ENCODE results near the gene CLMP.
A peak's percentile ranks its signal among the peaks of the same experiment; 100 is the strongest.

Gene CLMP

DNA sequence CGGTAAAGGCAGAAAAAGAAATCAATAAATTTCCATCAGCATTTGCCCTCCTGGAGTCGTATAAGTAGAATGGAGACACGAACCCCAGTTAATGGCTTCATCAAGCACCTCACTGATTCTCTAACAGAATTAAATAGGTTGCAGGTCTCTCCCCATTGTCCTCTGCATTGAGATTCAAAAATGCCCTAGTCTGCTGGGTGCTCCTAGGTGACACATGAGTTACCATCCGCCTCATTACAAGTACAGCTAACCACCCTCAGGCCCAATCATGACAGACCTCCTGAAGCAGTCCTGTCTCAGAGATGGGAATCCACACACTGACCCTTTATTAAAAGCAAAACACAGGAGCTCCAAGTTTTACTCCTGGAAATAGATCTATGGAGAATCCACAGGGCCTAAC is 164.5 kb downstream of the CLMP start:
- no peak overlapping the region for H3K4me3 ChIP-seq (ENCODE audit: low read depth, low read length)
- TF ChIP-seq, protein P1, sequence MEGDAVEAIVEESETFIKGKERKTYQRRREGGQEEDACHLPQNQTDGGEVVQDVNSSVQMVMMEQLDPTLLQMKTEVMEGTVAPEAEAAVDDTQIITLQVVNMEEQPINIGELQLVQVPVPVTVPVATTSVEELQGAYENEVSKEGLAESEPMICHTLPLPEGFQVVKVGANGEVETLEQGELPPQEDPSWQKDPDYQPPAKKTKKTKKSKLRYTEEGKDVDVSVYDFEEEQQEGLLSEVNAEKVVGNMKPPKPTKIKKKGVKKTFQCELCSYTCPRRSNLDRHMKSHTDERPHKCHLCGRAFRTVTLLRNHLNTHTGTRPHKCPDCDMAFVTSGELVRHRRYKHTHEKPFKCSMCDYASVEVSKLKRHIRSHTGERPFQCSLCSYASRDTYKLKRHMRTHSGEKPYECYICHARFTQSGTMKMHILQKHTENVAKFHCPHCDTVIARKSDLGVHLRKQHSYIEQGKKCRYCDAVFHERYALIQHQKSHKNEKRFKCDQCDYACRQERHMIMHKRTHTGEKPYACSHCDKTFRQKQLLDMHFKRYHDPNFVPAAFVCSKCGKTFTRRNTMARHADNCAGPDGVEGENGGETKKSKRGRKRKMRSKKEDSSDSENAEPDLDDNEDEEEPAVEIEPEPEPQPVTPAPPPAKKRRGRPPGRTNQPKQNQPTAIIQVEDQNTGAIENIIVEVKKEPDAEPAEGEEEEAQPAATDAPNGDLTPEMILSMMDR (IDR thresholded peaks at IDR 0.05; ENCODE audit: borderline replicate concordance, insufficient read depth, low read depth, low read length) = no peak

DNA sequence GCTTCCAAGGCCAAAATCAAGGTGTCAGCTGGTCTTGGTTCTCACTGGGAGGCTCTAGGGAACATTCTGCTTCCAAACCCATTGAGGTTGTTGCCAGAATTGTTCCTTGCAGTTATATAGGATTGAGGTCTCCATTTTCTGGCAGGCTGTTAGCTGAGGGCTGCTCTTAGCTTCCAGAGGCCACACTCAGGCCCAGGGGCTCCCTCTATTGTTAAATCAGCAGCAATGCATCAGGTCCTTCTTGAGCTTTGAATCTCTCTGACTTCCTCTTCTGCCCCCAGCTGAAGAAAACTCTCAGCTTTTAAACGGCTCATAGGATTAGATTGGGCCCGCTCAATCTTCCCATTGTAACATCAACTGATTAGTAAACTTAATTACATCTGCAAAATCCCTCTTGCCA is 174.1 kb downstream of the CLMP start:
- H3K4me3 ChIP-seq (ENCODE audit: low read depth, low read length) = no peak overlapping the region
- TF ChIP-seq, protein P1 (IDR thresholded peaks at IDR 0.05; ENCODE audit: borderline replicate concordance, insufficient read depth, low read depth, low read length) = peak; percentile 55; the same call in 1 of the 2 replicates
